Hepatocyte (in vitro differentiated cells): ENCODE results near the gene REXO2. TPM values are rescaled to one million over a fixed set of nuclear protein-coding genes. Genes with fewer than 3 reads are reported as not detected.

Source experiments
- DNase-seq: peaks from one replicate; pipeline ENCODE4 v3.0.0-alpha.2; 2016; ENCODE audit warnings: low spot score
- H2AFZ ChIP-seq: fragments of 200-600 bp; sonication (generic); 2 replicates; pipeline ENCODE4 v1.6.0; 2016; ENCODE audit warnings: antibody characterized with exemption, mild to moderate bottlenecking
- H3K27ac ChIP-seq: fragments of 200-600 bp; sonication (generic); 2 replicates; pipeline ENCODE4 v1.5.1; 2016; ENCODE audit warnings: mild to moderate bottlenecking
- H3K27me3 ChIP-seq: fragments of 200-600 bp; sonication (generic); 2 replicates; pipeline ENCODE4 v1.6.1; 2016
- H3K36me3 ChIP-seq: fragments of 200-600 bp; sonication (generic); replicated peaks from 2 replicates; pipeline ENCODE4 v1.5.1; 2016; ENCODE audit warnings: low read depth; ENCODE audit not compliant: insufficient read depth
- H3K4me1 ChIP-seq: fragments of 200-600 bp; sonication (generic); 2 replicates; pipeline ENCODE4 v1.5.1; 2016; ENCODE audit warnings: mild to moderate bottlenecking, moderate library complexity; ENCODE audit not compliant: insufficient read depth
- H3K4me2 ChIP-seq: fragments of 200-600 bp; sonication (generic); 2 replicates; pipeline ENCODE4 v1.6.0; 2016
- H3K4me3 ChIP-seq: fragments of 200-600 bp; sonication (generic); 2 replicates; pipeline ENCODE4 v1.5.1; 2016; ENCODE audit warnings: mild to moderate bottlenecking
- H3K79me2 ChIP-seq: fragments of 200-600 bp; sonication (generic); 2 replicates; pipeline ENCODE4 v1.6.0; 2017; ENCODE audit warnings: mild to moderate bottlenecking
- H3K9me2 ChIP-seq: fragments of 200-600 bp; sonication (generic); replicated peaks from 2 replicates; pipeline ENCODE4 v1.6.0; 2017; ENCODE audit warnings: mild to moderate bottlenecking; ENCODE audit not compliant: insufficient read depth
- H3K9me3 ChIP-seq: fragments of 200-600 bp; sonication (generic); 2 replicates; pipeline ENCODE4 v1.5.1; 2016; ENCODE audit warnings: low read depth, mild to moderate bottlenecking
- H4K20me1 ChIP-seq: fragments of 200-600 bp; sonication (generic); 2 replicates; pipeline ENCODE4 v1.6.0; 2016; ENCODE audit warnings: mild to moderate bottlenecking; ENCODE audit not compliant: insufficient read depth, poor library complexity, severe bottlenecking
- EZH2 ChIP-seq: fragments of 200-600 bp; sonication (generic); IDR thresholded peaks from 2 replicates; pipeline ENCODE4 v1.6.1; 2016; ENCODE audit warnings: antibody characterized with exemption, mild to moderate bottlenecking, borderline replicate concordance
- EZH2phosphoT487 ChIP-seq: fragments of 200-600 bp; sonication (generic); IDR thresholded peaks from one replicate; pipeline ENCODE4 v1.6.1; 2018; ENCODE audit warnings: antibody characterized with exemption, mild to moderate bottlenecking, low read depth, moderate library complexity; ENCODE audit not compliant: unreplicated experiment, severe bottlenecking
- WGBS: methylation state at CpG from one replicate; pipeline ENCODE4 v1.1.6; 2016; ENCODE audit warnings: low lambda C conversion rate; ENCODE audit errors: missing lambda C conversion rate; 5-methylcytosine and 5-hydroxymethylcytosine counted together
- polyA plus RNA-seq: library from polyadenylated mRNA; unstranded; fragments of >200 nt; fragmentation: Nextera tagmentation; extraction: Ambion mirVana; gene quantifications from 2 replicates; pipeline ENCODE4 v1.2.1, GENCODE V29; 2016
- total RNA-seq: library from RNA; depleted of rRNA; stranded (reverse); fragments of >200 nt; gene quantifications from 2 replicates; pipeline ENCODE4 v1.2.3, GENCODE V29; 2014
- TF ChIP-seq, protein P1 (sequence below): fragments of 200-600 bp; sonication (generic); IDR thresholded peaks from 2 replicates; pipeline ENCODE4 v1.5.1; 2016; ENCODE audit warnings: antibody characterized with exemption, mild to moderate bottlenecking; ENCODE audit not compliant: poor library complexity

The REXO2 gene
- total and polyA plus RNA-seq, 2 experiments from 2014 or later: 124 to 160 TPM

GRCh38 chr11:114452399-114452798 is 13.1 kb downstream of the REXO2 start:
- Histone ChIP-seq H2AFZ (no peak overlapping the region), H3K9me3 (no peaks in the 10 kb centered on the region), H3K36me3 (no peaks in the 10 kb centered on the region), H3K4me1 (peaks cover 15% of the 10 kb centered on the region), H3K4me3 (no peak overlapping the region), H3K9me2 (no peaks in the 10 kb centered on the region), H4K20me1 (no peaks in the 10 kb centered on the region), H3K27ac (no peak overlapping the region), H3K79me2 (peaks cover 16% of the 10 kb centered on the region), H3K4me2 (no peak overlapping the region), H3K27me3 (no peaks in the 10 kb centered on the region)
- TF ChIP-seq EZH2: no peak
- TF ChIP-seq, protein P1, sequence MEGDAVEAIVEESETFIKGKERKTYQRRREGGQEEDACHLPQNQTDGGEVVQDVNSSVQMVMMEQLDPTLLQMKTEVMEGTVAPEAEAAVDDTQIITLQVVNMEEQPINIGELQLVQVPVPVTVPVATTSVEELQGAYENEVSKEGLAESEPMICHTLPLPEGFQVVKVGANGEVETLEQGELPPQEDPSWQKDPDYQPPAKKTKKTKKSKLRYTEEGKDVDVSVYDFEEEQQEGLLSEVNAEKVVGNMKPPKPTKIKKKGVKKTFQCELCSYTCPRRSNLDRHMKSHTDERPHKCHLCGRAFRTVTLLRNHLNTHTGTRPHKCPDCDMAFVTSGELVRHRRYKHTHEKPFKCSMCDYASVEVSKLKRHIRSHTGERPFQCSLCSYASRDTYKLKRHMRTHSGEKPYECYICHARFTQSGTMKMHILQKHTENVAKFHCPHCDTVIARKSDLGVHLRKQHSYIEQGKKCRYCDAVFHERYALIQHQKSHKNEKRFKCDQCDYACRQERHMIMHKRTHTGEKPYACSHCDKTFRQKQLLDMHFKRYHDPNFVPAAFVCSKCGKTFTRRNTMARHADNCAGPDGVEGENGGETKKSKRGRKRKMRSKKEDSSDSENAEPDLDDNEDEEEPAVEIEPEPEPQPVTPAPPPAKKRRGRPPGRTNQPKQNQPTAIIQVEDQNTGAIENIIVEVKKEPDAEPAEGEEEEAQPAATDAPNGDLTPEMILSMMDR: no peak
- TF ChIP-seq EZH2phosphoT487: no peak
- WGBS: 97% methylated on average over 3 of the region's 3 CpGs
- no peak for DNase-seq

GRCh38 chr11:114463999-114464398 is 24.7 kb downstream of the REXO2 start:
- no peak for DNase-seq
- Histone ChIP-seq H3K9me2 (no peaks in the 10 kb centered on the region), H3K4me3 (no peak overlapping the region), H3K36me3 (no peaks in the 10 kb centered on the region), H3K79me2 (no peaks in the 10 kb centered on the region), H3K4me1 (no peaks in the 10 kb centered on the region), H3K27ac (no peak overlapping the region), H3K27me3 (no peaks in the 10 kb centered on the region), H3K4me2 (no peak overlapping the region), H2AFZ (no peak overlapping the region), H4K20me1 (no peaks in the 10 kb centered on the region), H3K9me3 (no peaks in the 10 kb centered on the region)
- TF ChIP-seq EZH2phosphoT487: no peak
- no peak for TF ChIP-seq EZH2
- 98% methylated on average over 2 of the region's 2 CpGs for WGBS

DNA sequence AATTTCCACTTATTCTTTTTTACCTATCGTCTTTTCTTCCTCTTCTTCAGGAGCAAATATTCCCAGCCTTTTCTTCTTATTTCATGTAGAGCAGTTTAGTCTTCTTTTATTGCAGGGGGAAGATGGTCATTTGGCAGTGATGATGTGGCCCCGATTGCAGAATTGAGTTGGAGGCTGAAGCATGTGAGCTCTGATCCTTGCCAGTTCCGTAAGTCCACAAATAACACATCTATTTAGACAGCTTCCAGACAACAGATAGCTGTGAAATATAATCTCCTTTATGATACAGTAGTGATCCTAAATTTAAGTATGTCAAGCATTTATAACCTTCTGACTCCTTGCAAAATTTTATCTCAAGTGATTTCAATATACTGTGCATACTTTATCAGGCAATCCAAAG is 27.5 kb downstream of the REXO2 start:
- no peaks in the 10 kb centered on the region for H3K79me2 ChIP-seq
- H3K4me3 ChIP-seq: no peak overlapping the region
- no peaks in the 10 kb centered on the region for H3K4me1 ChIP-seq
- no peaks in the 10 kb centered on the region for H4K20me1 ChIP-seq
- DNase-seq: no peak
- H3K9me2 ChIP-seq: no peaks in the 10 kb centered on the region
- H3K27me3 ChIP-seq: no peaks in the 10 kb centered on the region
- 70% methylated on average over 3 of the region's 3 CpGs for WGBS
- no peaks in the 10 kb centered on the region for H3K36me3 ChIP-seq
- TF ChIP-seq EZH2phosphoT487 (no peak), EZH2 (no peak)
- TF ChIP-seq, protein P1: no peak
- H3K9me3 ChIP-seq: no peaks in the 10 kb centered on the region
- no peak overlapping the region for H2AFZ ChIP-seq
- no peak overlapping the region for H3K4me2 ChIP-seq
- no peak overlapping the region for H3K27ac ChIP-seq

DNA sequence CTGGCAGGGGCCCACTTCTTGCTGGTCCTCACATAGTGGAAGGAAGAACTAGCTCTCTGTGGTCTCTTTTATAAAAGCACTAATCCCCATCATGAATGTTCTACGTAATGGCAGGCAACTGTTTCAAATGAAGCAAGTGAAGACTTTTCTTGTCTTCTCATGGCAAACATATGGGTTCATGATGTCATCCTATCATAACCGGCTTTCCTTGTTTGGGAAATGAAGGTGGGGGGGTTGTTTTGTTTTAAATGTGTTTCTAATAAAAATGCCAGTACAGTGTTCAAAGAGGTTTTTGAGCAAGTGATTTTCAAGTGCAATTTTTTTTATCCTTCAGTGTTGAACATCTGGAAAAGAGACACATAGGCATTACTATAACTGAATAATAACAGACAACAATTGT is 33.4 kb downstream of the REXO2 start:
- Histone ChIP-seq H3K9me2 (no peaks in the 10 kb centered on the region), H2AFZ (no peak overlapping the region), H4K20me1 (no peaks in the 10 kb centered on the region), H3K27me3 (no peaks in the 10 kb centered on the region), H3K9me3 (no peaks in the 10 kb centered on the region), H3K79me2 (no peaks in the 10 kb centered on the region), H3K36me3 (no peaks in the 10 kb centered on the region), H3K4me1 (peaks cover under 1% of the 10 kb centered on the region), H3K4me3 (no peak overlapping the region), H3K4me2 (no peak overlapping the region), H3K27ac (no peak overlapping the region)
- TF ChIP-seq, protein P1: no peak
- no peak for TF ChIP-seq EZH2phosphoT487
- TF ChIP-seq EZH2: no peak
- WGBS: 74% methylated on average over 2 of the region's 2 CpGs
- DNase-seq: no peak
